Natural killer cell (primary cell): ENCODE measurements around the gene ARHGAP26. TPM values are rescaled to one million over a fixed set of nuclear protein-coding genes. Genes with fewer than 3 reads are reported as not detected.

Source experiments
- ATAC-seq, 3 donors: fragments of 150-1000 bp in 2 of 3; fragments of 200-7000 bp in 1 of 3; cut with Tn5 transposase; 1 replicate in 1 of 3; 2 replicates in 2 of 3; pipeline ENCODE4 v1.10.0; 2021; ENCODE audit warnings: mild to moderate bottlenecking in 2 of 3, moderate library complexity in 2 of 3
- DNase-seq, 2 donors: peaks; one replicate each; pipeline versions ENCODE4 v3.0.0 to v3.0.0-alpha.2; 2013 to 2021; ENCODE audit warnings: mixed read lengths in 1 of 2
- H3K27ac ChIP-seq: one replicate; pipeline ENCODE4 v1.5.1; 2013; ENCODE audit warnings: mild to moderate bottlenecking, low read length
- H3K27me3 ChIP-seq: one replicate; pipeline ENCODE4 v1.6.1; 2013; ENCODE audit warnings: low read length; ENCODE audit not compliant: control insufficient read depth, insufficient read depth
- H3K36me3 ChIP-seq: one replicate; pipeline ENCODE4 v1.6.1; 2013; ENCODE audit warnings: low read length; ENCODE audit not compliant: control insufficient read depth, insufficient read depth
- H3K4me1 ChIP-seq: one replicate; pipeline ENCODE4 v1.6.1; 2013; ENCODE audit warnings: low read length; ENCODE audit not compliant: control insufficient read depth, insufficient read depth
- H3K4me3 ChIP-seq: one replicate; pipeline ENCODE4 v1.5.1; 2013; ENCODE audit warnings: low read length
- H3K9me3 ChIP-seq: one replicate; pipeline ENCODE4 v1.6.1; 2013; ENCODE audit warnings: low read length; ENCODE audit not compliant: control insufficient read depth, insufficient read depth
- H3K27ac Mint-ChIP-seq, 2 donors: one replicate each; pipeline ENCODE4 v1.8.0; 2022; ENCODE audit warnings: mild to moderate bottlenecking in 2 of 2, mixed read lengths in 2 of 2, moderate library complexity in 1 of 2
- H3K27me3 Mint-ChIP-seq, 2 donors: one replicate each; pipeline ENCODE4 v1.8.0; 2022; ENCODE audit warnings: low read depth in 2 of 2, mixed read lengths in 2 of 2
- H3K36me3 Mint-ChIP-seq: one replicate; pipeline ENCODE4 v1.8.0; 2022; ENCODE audit warnings: mixed read lengths
- H3K4me1 Mint-ChIP-seq, 2 donors: one replicate each; pipeline ENCODE4 v1.8.0; 2022; ENCODE audit warnings: mixed read lengths in 2 of 2
- H3K4me3 Mint-ChIP-seq: one replicate; pipeline ENCODE4 v1.8.0; 2022; ENCODE audit warnings: mild to moderate bottlenecking, moderate library complexity, mixed read lengths
- H3K9me3 Mint-ChIP-seq, 2 donors: one replicate each; pipeline ENCODE4 v1.8.0; 2022; ENCODE audit warnings: mixed read lengths in 2 of 2
- CTCF ChIP-seq: fragments of 200-600 bp; IDR thresholded peaks from one replicate; pipeline ENCODE4 v1.8.0; 2022; ENCODE audit warnings: antibody characterized with exemption
- WGBS: methylation state at CpG from one replicate; pipeline ENCODE4 v1.1.7; 2013; ENCODE audit warnings: missing lambda C conversion rate; ENCODE audit not compliant: insufficient coverage; 5-methylcytosine and 5-hydroxymethylcytosine counted together
- intact Hi-C: fragments of 100-400 bp; cut with micrococcal nuclease; formaldehyde crosslinking; loops from one replicate; pipeline ENCODE4 v1.14.2; 2022
- total RNA-seq, 4 donors: library from RNA; stranded (reverse); fragments of 120-200 nt in 1 of 4; gene quantifications; one replicate each; pipeline versions ENCODE4 v1.2.3 to v1.2.4, GENCODE V29; 2013 to 2022

ARHGAP26 gene
- total RNA-seq, 3 donors from 2014 or later (not counting 1 experiment from before 2014, with no cell fraction given), result 153 to 159 (median 158) TPM

GRCh38 chr5:143166661-143167420 lies 396.7 kb downstream of the ARHGAP26 start:
- no peak overlapping the region for H3K27ac ChIP-seq
- no peak for ATAC-seq
- peaks cover 37 to 54% of the 10 kb centered on the region in 2 donors for H3K4me1 Mint-ChIP-seq
- H3K36me3 Mint-ChIP-seq, result peaks cover 8% of the 10 kb centered on the region
- H3K27ac Mint-ChIP-seq, result peak overlapping the region in 1 of 2 donors; percentile 30
- no peaks in the 10 kb centered on the region for H3K9me3 Mint-ChIP-seq
- no peak overlapping the region for H3K4me3 Mint-ChIP-seq
- no peaks in the 10 kb centered on the region for H3K27me3 Mint-ChIP-seq
- no peak for TF ChIP-seq CTCF
- no peak overlapping the region for H3K4me3 ChIP-seq
- 91% methylated on average over 5 of the region's 8 CpGs for WGBS
- H3K27me3 ChIP-seq, result no peaks in the 10 kb centered on the region
- peaks cover 2% of the 10 kb centered on the region for H3K4me1 ChIP-seq
- DNase-seq, result no peak
- H3K36me3 ChIP-seq, result no peaks in the 10 kb centered on the region
- intact Hi-C loops, result no loop called here
- H3K9me3 ChIP-seq, result no peaks in the 10 kb centered on the region

GRCh38 chr5:143168171-143168741 lies 398.1 kb downstream of the ARHGAP26 start:
- Histone ChIP-seq H3K4me3 (no peak overlapping the region), H3K36me3 (peaks cover 4% of the 10 kb centered on the region), H3K27ac (no peak overlapping the region), H3K27me3 (no peaks in the 10 kb centered on the region), H3K9me3 (no peaks in the 10 kb centered on the region), H3K4me1 (peaks cover 2% of the 10 kb centered on the region)
- Mint-ChIP-seq H3K4me1 (peaks cover 27 to 52% of the 10 kb centered on the region in 2 donors), H3K36me3 (no peaks in the 10 kb centered on the region), H3K27me3 (no peaks in the 10 kb centered on the region), H3K27ac (no peak overlapping the region), H3K9me3 (no peaks in the 10 kb centered on the region), H3K4me3 (no peak overlapping the region)
- TF ChIP-seq CTCF, result no peak
- ATAC-seq, result no peak
- no peak for DNase-seq
- intact Hi-C loops, result no loop called here
- 83% methylated on average over 1 of the region's 2 CpGs for WGBS

GRCh38 chr5:143168921-143169810 lies 399.0 kb downstream of the ARHGAP26 start:
- Mint-ChIP-seq H3K4me3 (no peak overlapping the region), H3K4me1 (peaks cover 27 to 52% of the 10 kb centered on the region in 2 donors), H3K27ac (no peak overlapping the region), H3K9me3 (no peaks in the 10 kb centered on the region), H3K27me3 (no peaks in the 10 kb centered on the region), H3K36me3 (no peaks in the 10 kb centered on the region)
- no peak for ATAC-seq
- Histone ChIP-seq H3K27ac (no peak overlapping the region), H3K27me3 (no peaks in the 10 kb centered on the region), H3K4me1 (peaks cover 2% of the 10 kb centered on the region), H3K4me3 (no peak overlapping the region), H3K36me3 (peaks cover 4% of the 10 kb centered on the region), H3K9me3 (no peaks in the 10 kb centered on the region)
- intact Hi-C loops, result no loop called here
- DNase-seq, result no peak
- 100% methylated on average over 3 of the region's 3 CpGs for WGBS
- TF ChIP-seq CTCF, result no peak
